GM12878 (cell line): ENCODE results near the gene DPP6. TPM values are rescaled to one million over a fixed set of nuclear protein-coding genes. Genes with fewer than 3 reads are reported as not detected.

Experiments used
- ATAC-seq: fragments of 200-7000 bp; cut with Tn5 transposase; 3 replicates; pipeline ENCODE4 v1.9.1; 2020; ENCODE audit warnings: mild to moderate bottlenecking, moderate library complexity
- BruUV-seq: library from RNA; stranded (reverse); fragments of 400-500 nt; replicated peaks from 2 replicates; lab custom pipeline; 2021; lab: Mats Ljungman, UMichigan
- CTCF ChIA-PET: fragments of 300-600 bp; sonication (Branson Sonifier 250); formaldehyde crosslinking; extraction: SDS; loops from one replicate; lab custom pipeline; 2021; ENCODE audit warnings: inconsistent platforms; lab: Yijun Ruan, JAX
- POLR2A ChIA-PET: fragments of 350-600 bp; formaldehyde crosslinking; extraction: SDS; loops from one replicate; lab custom pipeline; 2021; ENCODE audit warnings: inconsistent platforms; lab: Charles Lee
- RAD21 ChIA-PET: fragments of 300-600 bp; sonication (Branson Sonifier 250); formaldehyde crosslinking; loops from one replicate; lab custom pipeline; 2023; ENCODE audit warnings: antibody characterized with exemption; ENCODE audit not compliant: unreplicated experiment; lab: Charles Lee
- SMC1A ChIA-PET: fragments of 300-600 bp; sonication (Branson Sonifier 250); formaldehyde crosslinking; loops from one replicate; lab custom pipeline; 2023; ENCODE audit not compliant: unreplicated experiment, uncharacterized antibody; lab: Charles Lee
- DNase-seq: peaks from one replicate; pipeline ENCODE4 v3.0.0-alpha.2; 2011; ENCODE audit warnings: low read depth, low spot score
- FAIRE-seq: peaks from 3 replicates; lab custom pipeline; 2011; peaks lifted over from hg19 to GRCh38; lab: Jason Lieb, UNC
- H2AFZ ChIP-seq: 2 replicates; pipeline ENCODE4 v1.6.0; 2011; ENCODE audit warnings: low read depth, low read length, control low read depth; ENCODE audit not compliant: control insufficient read depth
- H3K27ac ChIP-seq: 2 replicates; pipeline ENCODE4 v1.5.1; 2011; ENCODE audit warnings: control low read depth; ENCODE audit not compliant: control insufficient read depth, insufficient read depth
- H3K27me3 ChIP-seq, 2 experiments: replicated peaks in 1 of 2; 2 replicates each; pipeline versions ENCODE4 v1.6.0 to v1.6.1; 2011; ENCODE audit warnings: low read length in 1 of 2; ENCODE audit not compliant: control insufficient read depth in 2 of 2, insufficient read depth in 2 of 2
- H3K36me3 ChIP-seq, 2 experiments: 2 replicates each; pipeline ENCODE4 v1.5.1; 2011; ENCODE audit warnings: low read length in 1 of 2; ENCODE audit not compliant: control insufficient read depth in 2 of 2, insufficient read depth in 2 of 2
- H3K4me1 ChIP-seq: 2 replicates; pipeline ENCODE4 v1.6.1; 2011; ENCODE audit warnings: mild to moderate bottlenecking, low read length, moderate library complexity, mixed read lengths; ENCODE audit not compliant: control insufficient read depth, insufficient read depth
- H3K4me2 ChIP-seq: 2 replicates; pipeline ENCODE4 v1.6.0; 2011; ENCODE audit warnings: control low read depth; ENCODE audit not compliant: control insufficient read depth, insufficient read depth
- H3K4me3 ChIP-seq: fragments of 200-600 bp; sonication (generic); 2 replicates; pipeline ENCODE4 v1.5.1; 2016
- H3K79me2 ChIP-seq: 2 replicates; pipeline ENCODE4 v1.6.0; 2011; ENCODE audit warnings: low read length; ENCODE audit not compliant: control insufficient read depth, insufficient read depth
- H3K9ac ChIP-seq: 2 replicates; pipeline ENCODE4 v1.8.0; 2011; ENCODE audit warnings: low read length, control low read depth, mixed read lengths; ENCODE audit not compliant: control insufficient read depth, insufficient read depth
- H3K9me3 ChIP-seq: replicated peaks from 3 replicates; pipeline ENCODE4 v1.5.1; 2011; ENCODE audit warnings: mild to moderate bottlenecking, low read length; ENCODE audit not compliant: control insufficient read depth, insufficient read depth
- H4K20me1 ChIP-seq: 2 replicates; pipeline ENCODE4 v1.6.0; 2011; ENCODE audit not compliant: control insufficient read depth, insufficient read depth
- CREM ChIP-seq: IDR thresholded peaks from 2 replicates; pipeline ENCODE4 v1.6.1; 2014; ENCODE audit warnings: antibody characterized with exemption, low read depth
- E4F1 ChIP-seq: fragments of 450-650 bp; IDR thresholded peaks from 2 replicates; pipeline ENCODE4 v1.6.1; 2018; ENCODE audit warnings: borderline replicate concordance, mild to moderate bottlenecking; ENCODE audit not compliant: partially characterized antibody
- HDAC6 ChIP-seq: fragments of 200-600 bp; sonication (generic); IDR thresholded peaks from one replicate; pipeline ENCODE4 v1.8.0; 2017; ENCODE audit warnings: antibody characterized with exemption; ENCODE audit not compliant: unreplicated experiment
- IKZF2 ChIP-seq, 2 experiments: fragments of 450-650 bp; IDR thresholded peaks; 2 replicates each; pipeline ENCODE4 v1.6.1; 2017; ENCODE audit warnings: mild to moderate bottlenecking in 2 of 2, moderate library complexity in 2 of 2
- MEF2A ChIP-seq: IDR thresholded peaks from 2 replicates; pipeline ENCODE4 v1.6.1; 2011; ENCODE audit warnings: low read depth, mild to moderate bottlenecking, low read length, moderate library complexity; ENCODE audit not compliant: insufficient read depth
- NFYA ChIP-seq: IDR thresholded peaks from 2 replicates; pipeline ENCODE4 v1.6.1; 2011; ENCODE audit warnings: low read depth, mild to moderate bottlenecking, low read length, improper control_type of control experiment, borderline replicate concordance
- NR2C1 ChIP-seq: fragments of 450-650 bp; IDR thresholded peaks from 2 replicates; pipeline ENCODE4 v1.6.1; 2017; ENCODE audit warnings: antibody characterized with exemption, mild to moderate bottlenecking, moderate library complexity
- POLR2A ChIP-seq: IDR thresholded peaks from 2 replicates; pipeline ENCODE4 v1.6.1; 2011; ENCODE audit warnings: low read depth, mild to moderate bottlenecking, low read length
- POLR2AphosphoS2 ChIP-seq: IDR thresholded peaks from 2 replicates; pipeline ENCODE4 v1.6.1; 2011; ENCODE audit warnings: low read depth, mild to moderate bottlenecking, low read length, improper control_type of control experiment, moderate library complexity
- POLR2AphosphoS5 ChIP-seq: IDR thresholded peaks from 2 replicates; pipeline ENCODE4 v1.6.1; 2011; ENCODE audit warnings: mild to moderate bottlenecking, low read length, inconsistent platforms
- SP1 ChIP-seq: IDR thresholded peaks from one replicate; pipeline ENCODE4 v1.6.1; 2011; ENCODE audit warnings: low read depth, low read length
- SREBF2 ChIP-seq: IDR thresholded peaks from 2 replicates; pipeline ENCODE4 v1.6.1; 2012; ENCODE audit warnings: mild to moderate bottlenecking, low read length
- ZNF24 ChIP-seq: fragments of 450-650 bp; IDR thresholded peaks from 2 replicates; pipeline ENCODE4 v1.6.1; 2017; ENCODE audit warnings: antibody characterized with exemption, mild to moderate bottlenecking
- WGBS: methylation state at CpG from one replicate; pipeline ENCODE4 v1.1.6; 2016; ENCODE audit warnings: low lambda C conversion rate; ENCODE audit not compliant: insufficient replicate concordance, insufficient coverage; ENCODE audit errors: missing lambda C conversion rate; 5-methylcytosine and 5-hydroxymethylcytosine counted together
- in situ Hi-C: fragments of 300-500 bp; cut with MboI; formaldehyde crosslinking; loops from 9 replicates; pipeline ENCODE4 v1.14.3; 2018; ENCODE audit warnings: mixed read lengths
- intact Hi-C: fragments of 100-400 bp; cut with micrococcal nuclease; formaldehyde crosslinking; loops from one replicate; pipeline ENCODE4 v1.14.2; 2022; ENCODE audit not compliant: unreplicated experiment
- polyA plus RNA-seq, 11 experiments: library from polyadenylated mRNA; depleted of rRNA in 4 of 11; unstranded in 6 of 11; stranded (reverse) in 5 of 11; fragments of >200 nt; fragmentation: Nextera tagmentation in 4 of 11; fragmentation: Illumina TruSeq in 1 of 11; extraction: Ambion mirVana in 4 of 11; extraction: Trizol in 1 of 11; gene quantifications; 1 replicate in 1 of 11; 2 replicates in 10 of 11; pipeline versions ENCODE4 v1.2.1 to v1.2.3, GENCODE V29; 2011 to 2016; ENCODE audit warnings: inconsistent platforms in 2 of 11, missing spikeins in 2 of 11, low read depth in 1 of 11
- total RNA-seq, 4 experiments: library from RNA; depleted of rRNA in 3 of 4; stranded (reverse); fragments of >200 nt in 3 of 4; fragmentation: Illumina TruSeq in 1 of 4; extraction: Trizol in 1 of 4; gene quantifications; 2 replicates each; pipeline versions ENCODE4 v1.2.1 to v1.2.3, GENCODE V29; 2013 to 2021

The DPP6 gene
- total and polyA plus RNA-seq, 10 of the 15 experiments (the other 5 are each of a cell fraction or from before 2014, with no cell fraction given), result not detected

- no peak for TF ChIP-seq CREM
- no peak for TF ChIP-seq IKZF2 (IDR thresholded peaks at IDR 0.05)
- no peak for TF ChIP-seq SREBF2
Measured at GRCh38 chr7:154541606-154542005, 489.4 kb downstream of the DPP6 start (continued).

GRCh38 chr7:154546946-154547587 lies 494.9 kb downstream of the DPP6 start:
- CTCF ChIA-PET, result no interaction called here
- Histone ChIP-seq H3K4me1 (no peaks in the 10 kb centered on the region), H2AFZ (no peak overlapping the region), H3K79me2 (no peaks in the 10 kb centered on the region), H3K27me3 (no peaks in the 10 kb centered on the region), H4K20me1 (no peaks in the 10 kb centered on the region), H3K9ac (no peak overlapping the region), H3K27ac (no peak overlapping the region), H3K4me3 (no peak overlapping the region), H3K9me3 (no peaks in the 10 kb centered on the region), H3K4me2 (no peak overlapping the region), H3K36me3 (no peaks in the 10 kb centered on the region)
- 13% methylated on average over 9 of the region's 9 CpGs for WGBS
- in situ Hi-C loops (no loop called here), intact Hi-C loops (no loop called here)
- no TSS peak for BruUV-seq
- TF ChIP-seq E4F1 (no peak), MEF2A (no peak), POLR2AphosphoS5 (no peak), POLR2A (no peak), NR2C1 (no peak), SREBF2 (no peak), SP1 (no peak), NFYA (no peak), HDAC6 (no peak), ZNF24 (no peak), POLR2AphosphoS2 (no peak)
- POLR2A ChIA-PET, result interaction anchor here (0.5 kb wide), 1 partner anchor 212 kb away, joined by 3 read pairs; no protein-coding TSS in a partner anchor
- SMC1A ChIA-PET, result no interaction called here
- no peak for ATAC-seq
- no peak for DNase-seq
- RAD21 ChIA-PET, result no interaction called here
- FAIRE-seq, result no peak
